K562 (cell line): ENCODE data around the gene SMAD4. TPM values are rescaled to one million over a fixed set of nuclear protein-coding genes. Genes with fewer than 3 reads are reported as not detected.

ENCODE experiments used
- ATAC-seq: fragments of 200-7000 bp; cut with Tn5 transposase; 3 replicates; pipeline ENCODE4 v1.9.1; 2020; ENCODE audit warnings: moderate library complexity
- BruUV-seq: library from RNA; stranded (reverse); fragments of 400-500 nt; replicated peaks from 2 replicates; lab custom pipeline; 2021; lab: Mats Ljungman, UMichigan
- CTCF ChIA-PET: fragments of 300-600 bp; formaldehyde crosslinking; extraction: SDS; loops from one replicate; lab custom pipeline; 2021; ENCODE audit warnings: low intra/inter-chr PET ratio; lab: Yijun Ruan, JAX
- POLR2A ChIA-PET: fragments of 300-600, 350-650 bp; sonication (Branson Sonifier 250); formaldehyde crosslinking; extraction: SDS; loops from one replicate; lab custom pipeline; 2021; ENCODE audit warnings: antibody characterized with exemption, inconsistent platforms; lab: Yijun Ruan, JAX
- DNase-seq, 4 experiments: peaks; one replicate each; pipeline versions ENCODE4 v3.0.0 to v3.0.0-alpha.2; 2011 to 2018; ENCODE audit warnings: low spot score in 3 of 4, mixed read lengths in 3 of 4; ENCODE audit errors: extremely low read depth in 1 of 4
- FAIRE-seq: peaks from 2 replicates; lab custom pipeline; 2011; peaks lifted over from hg19 to GRCh38; lab: Jason Lieb, UNC
- H2AFZ ChIP-seq: 2 replicates; pipeline ENCODE4 v1.6.0; 2011; ENCODE audit warnings: low read depth, low read length, control low read depth, inconsistent platforms
- H3K27ac ChIP-seq: fragments of 200-600 bp; 3 replicates; pipeline ENCODE4 v1.8.0; 2011; ENCODE audit warnings: low read depth, mild to moderate bottlenecking, control low read depth, inconsistent platforms, low read length, moderate library complexity, mixed read lengths; ENCODE audit errors: extremely low read depth
- H3K27me3 ChIP-seq, 2 experiments: fragments of 300-600 bp in 1 of 2; 2 replicates in 1 of 2; 3 replicates in 1 of 2; pipeline versions ENCODE4 v1.6.0 to v1.8.0; 2011; ENCODE audit warnings: inconsistent platforms in 2 of 2, low read length in 2 of 2, mild to moderate bottlenecking in 1 of 2, mixed read lengths in 1 of 2, moderate library complexity in 1 of 2; ENCODE audit not compliant: control insufficient read depth in 2 of 2, insufficient read depth in 2 of 2
- H3K36me3 ChIP-seq: fragments of 300-600 bp; 3 replicates; pipeline ENCODE4 v1.8.0; 2011; ENCODE audit warnings: mild to moderate bottlenecking, low read length, inconsistent platforms; ENCODE audit not compliant: control insufficient read depth, insufficient read depth
- H3K4me1 ChIP-seq, 2 experiments: fragments of 200-600 bp in 1 of 2; replicated peaks in 1 of 2; 2 replicates in 1 of 2; 3 replicates in 1 of 2; pipeline versions ENCODE4 v1.5.1 to v1.8.0; 2011; ENCODE audit warnings: inconsistent platforms in 2 of 2, low read length in 2 of 2, mild to moderate bottlenecking in 1 of 2, mixed read lengths in 1 of 2, moderate library complexity in 1 of 2; ENCODE audit not compliant: control insufficient read depth in 2 of 2, insufficient read depth in 2 of 2
- H3K4me2 ChIP-seq: 2 replicates; pipeline ENCODE4 v1.6.1; 2011; ENCODE audit warnings: low read length, control low read depth, inconsistent platforms, mixed read lengths; ENCODE audit not compliant: insufficient read depth
- H3K4me3 ChIP-seq: fragments of 200-600 bp; sonication (generic), shearing (Covaris generic); 2 replicates; pipeline ENCODE4 v1.5.1; 2016; ENCODE audit warnings: control low read depth, inconsistent platforms
- H3K79me2 ChIP-seq: fragments of 200-600 bp; 3 replicates; pipeline ENCODE4 v1.8.0; 2011; ENCODE audit warnings: low read length, inconsistent platforms; ENCODE audit not compliant: control insufficient read depth, insufficient read depth
- H3K9ac ChIP-seq, 2 experiments: 2 replicates each; pipeline versions ENCODE4 v1.6.0 to v1.6.1; 2011; ENCODE audit warnings: low read depth in 2 of 2, low read length in 2 of 2, control low read depth in 1 of 2, inconsistent platforms in 1 of 2, mild to moderate bottlenecking in 1 of 2, mixed read lengths in 1 of 2; ENCODE audit not compliant: insufficient read depth in 1 of 2
- H3K9me1 ChIP-seq: one replicate; pipeline ENCODE4 v1.6.0; 2011; ENCODE audit warnings: inconsistent platforms, mild to moderate bottlenecking, low read length, moderate library complexity; ENCODE audit not compliant: control insufficient read depth, insufficient read depth
- H3K9me3 ChIP-seq: replicated peaks from 2 replicates; pipeline ENCODE4 v1.5.1; 2011; ENCODE audit warnings: low read depth, low read length, inconsistent platforms; ENCODE audit not compliant: control insufficient read depth, insufficient read depth
- H4K20me1 ChIP-seq: replicated peaks from 2 replicates; pipeline ENCODE4 v1.6.1; 2011; ENCODE audit warnings: low read length, inconsistent platforms, mixed read lengths; ENCODE audit not compliant: control insufficient read depth, insufficient read depth
- CTCF ChIP-seq, 3 experiments: IDR thresholded peaks in 2 of 3; conservative IDR thresholded peaks in 1 of 3; 2 replicates each; pipeline ENCODE4 v1.5.1; 2011 to 2012; ENCODE audit warnings: low read length in 3 of 3, mild to moderate bottlenecking in 3 of 3, control low read depth in 2 of 3, improper control_type of control experiment in 1 of 3, inconsistent platforms in 1 of 3, low read depth in 1 of 3, mixed read lengths in 1 of 3, moderate library complexity in 1 of 3; ENCODE audit not compliant: insufficient read depth in 2 of 3
- MTA2 ChIP-seq: fragments of 450-650 bp; IDR thresholded peaks from 2 replicates; pipeline ENCODE4 v1.6.1; 2016; ENCODE audit warnings: low read depth
- ZNF316 ChIP-seq: fragments of 450-650 bp; IDR thresholded peaks from 2 replicates; pipeline ENCODE4 v1.6.1; 2016
- WGBS: fragments of 100-300 bp; shearing (Covaris generic); methylation state at CpG from one replicate; pipeline ENCODE4 v1.1.6; 2016; ENCODE audit warnings: low coverage, mixed read lengths; ENCODE audit not compliant: insufficient coverage; ENCODE audit errors: missing lambda C conversion rate; 5-methylcytosine and 5-hydroxymethylcytosine counted together
- in situ Hi-C: fragments of 300-500 bp; cut with MboI; formaldehyde crosslinking; loops from 4 replicates; pipeline ENCODE4 v1.15.0; 2018; ENCODE audit warnings: inconsistent platforms, mixed read lengths
- intact Hi-C: fragments of 100-400 bp; cut with micrococcal nuclease; formaldehyde crosslinking; loops from 2 replicates; pipeline ENCODE4 v1.14.2; 2022
- polyA plus RNA-seq, 8 experiments: library from polyadenylated mRNA; depleted of rRNA in 4 of 8; stranded (reverse) in 5 of 8; unstranded in 3 of 8; fragments of >200 nt; fragmentation: Nextera tagmentation in 2 of 8; fragmentation: Illumina TruSeq in 1 of 8; extraction: Ambion mirVana in 2 of 8; extraction: Trizol in 1 of 8; gene quantifications; 2 replicates each; pipeline versions ENCODE4 v1.2.1 to v1.2.3, GENCODE V29; 2011 to 2014; ENCODE audit warnings: inconsistent platforms in 1 of 8, missing spikeins in 1 of 8
- total RNA-seq, 7 experiments: library from RNA; depleted of rRNA in 6 of 7; stranded (reverse); fragments of >200 nt in 6 of 7; fragmentation: Illumina TruSeq in 2 of 7; extraction: Trizol in 2 of 7; gene quantifications; 2 replicates each; pipeline versions ENCODE4 v1.2.1 to v1.2.3, GENCODE V29; 2011 to 2021; ENCODE audit warnings: low replicate concordance in 1 of 7

Gene SMAD4
- total and polyA plus RNA-seq, 9 of the 15 experiments (the other 6 are each of a cell fraction or from before 2014, with no cell fraction given) = 5.7 to 55.0 (median 39.4) TPM

- intact Hi-C loops = no loop called here
- no peak for TF ChIP-seq MTA2
- TF ChIP-seq ZNF316 = 0 out of 2 replicates have a peak, but pooled peaks have one; percentile 0
- peak in 1 of 3 experiments; percentile 32; a peak in 2 of 6 replicates for TF ChIP-seq CTCF (IDR thresholded peaks at IDR 0.05 in 2 of 3, conservative IDR thresholded peaks at IDR 0.05 in 1 of 3; ENCODE audit: insufficient read depth in 2 of 3, low read depth in 1 of 3, low read length in 3 of 3)
- TF ChIP-seq, all 486 proteins: peak for 2
- BruUV-seq = no TSS peak
- Histone ChIP-seq H3K9ac (no peak overlapping the region), H2AFZ (no peak overlapping the region), H3K27me3 (no peaks in the 10 kb centered on the region), H3K4me3 (no peak overlapping the region), H3K27ac (no peak overlapping the region), H3K79me2 (no peaks in the 10 kb centered on the region), H3K9me3 (no peaks in the 10 kb centered on the region), H3K9me1 (no peaks in the 10 kb centered on the region), H3K4me2 (no peak overlapping the region), H3K4me1 (no peaks in the 10 kb centered on the region), H4K20me1 (no peaks in the 10 kb centered on the region), H3K36me3 (0 out of 3 replicates have a peak, but pooled peaks cover 2% of the 10 kb centered on the region)
- in situ Hi-C loops = no loop called here
- CTCF ChIA-PET = interaction anchor here (0.6 kb wide), 1 partner anchor 163 kb away, joined by 5 read pairs; the partner anchor contains the start of gene MRO
- 88% methylated on average over 2 of the region's 3 CpGs for WGBS
- POLR2A ChIA-PET = no interaction called here
- FAIRE-seq (no peak), ATAC-seq (no peak), DNase-seq (no peak)
Observed at GRCh38 chr18:50982802-50983179, 47.2 kb upstream of the SMAD4 start.
